GM12872 (cell line): ENCODE results near the gene DLG2.

Source experiments
- TF ChIP-seq, protein P1 (sequence below): IDR thresholded peaks from 3 replicates; pipeline ENCODE4 v1.5.1; 2011; ENCODE audit warnings: low read depth, mild to moderate bottlenecking, low read length, moderate library complexity; ENCODE audit not compliant: insufficient read depth

DLG2 gene

DNA sequence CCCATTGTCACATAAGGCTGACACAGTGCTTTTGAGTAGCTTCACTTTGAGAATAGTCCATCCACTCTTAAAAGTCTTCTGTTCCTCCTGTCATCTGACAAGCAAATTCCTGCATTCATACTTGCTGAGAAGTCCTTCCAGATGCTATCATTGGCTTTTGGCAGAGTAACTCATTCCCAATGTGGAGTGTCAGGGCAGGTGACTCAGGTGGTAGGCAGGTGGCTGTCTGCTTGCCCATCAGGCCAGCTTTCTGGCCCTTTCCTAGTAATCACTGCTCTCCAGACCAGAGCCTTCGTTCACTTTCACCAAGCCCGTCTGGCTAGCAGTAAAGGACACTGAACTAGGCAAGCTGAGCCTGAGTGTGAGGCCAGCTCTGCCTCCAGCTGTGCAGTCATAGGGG lies 2178.5 kb downstream of the DLG2 start:
- TF ChIP-seq, protein P1, sequence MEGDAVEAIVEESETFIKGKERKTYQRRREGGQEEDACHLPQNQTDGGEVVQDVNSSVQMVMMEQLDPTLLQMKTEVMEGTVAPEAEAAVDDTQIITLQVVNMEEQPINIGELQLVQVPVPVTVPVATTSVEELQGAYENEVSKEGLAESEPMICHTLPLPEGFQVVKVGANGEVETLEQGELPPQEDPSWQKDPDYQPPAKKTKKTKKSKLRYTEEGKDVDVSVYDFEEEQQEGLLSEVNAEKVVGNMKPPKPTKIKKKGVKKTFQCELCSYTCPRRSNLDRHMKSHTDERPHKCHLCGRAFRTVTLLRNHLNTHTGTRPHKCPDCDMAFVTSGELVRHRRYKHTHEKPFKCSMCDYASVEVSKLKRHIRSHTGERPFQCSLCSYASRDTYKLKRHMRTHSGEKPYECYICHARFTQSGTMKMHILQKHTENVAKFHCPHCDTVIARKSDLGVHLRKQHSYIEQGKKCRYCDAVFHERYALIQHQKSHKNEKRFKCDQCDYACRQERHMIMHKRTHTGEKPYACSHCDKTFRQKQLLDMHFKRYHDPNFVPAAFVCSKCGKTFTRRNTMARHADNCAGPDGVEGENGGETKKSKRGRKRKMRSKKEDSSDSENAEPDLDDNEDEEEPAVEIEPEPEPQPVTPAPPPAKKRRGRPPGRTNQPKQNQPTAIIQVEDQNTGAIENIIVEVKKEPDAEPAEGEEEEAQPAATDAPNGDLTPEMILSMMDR, result no peak

DNA sequence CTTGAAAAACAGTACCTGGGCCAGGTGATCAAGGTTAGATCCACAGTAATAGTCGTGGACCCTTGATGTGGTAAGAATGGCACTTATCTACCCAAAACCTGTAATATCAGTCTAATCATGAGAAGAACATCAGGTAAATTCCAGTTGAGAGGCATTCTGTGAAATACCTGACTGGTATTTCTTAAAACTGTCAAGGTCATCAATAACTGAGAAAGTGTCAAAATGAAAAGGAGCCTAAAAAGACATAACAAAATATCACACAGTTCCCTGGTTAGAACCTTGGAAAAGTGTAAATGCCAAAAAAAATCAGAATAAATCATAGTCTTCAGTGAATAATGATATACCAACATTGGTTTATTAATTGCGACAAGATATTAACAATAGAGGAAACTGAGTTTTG lies 2185.5 kb downstream of the DLG2 start:
- TF ChIP-seq, protein P1, result no peak

DNA sequence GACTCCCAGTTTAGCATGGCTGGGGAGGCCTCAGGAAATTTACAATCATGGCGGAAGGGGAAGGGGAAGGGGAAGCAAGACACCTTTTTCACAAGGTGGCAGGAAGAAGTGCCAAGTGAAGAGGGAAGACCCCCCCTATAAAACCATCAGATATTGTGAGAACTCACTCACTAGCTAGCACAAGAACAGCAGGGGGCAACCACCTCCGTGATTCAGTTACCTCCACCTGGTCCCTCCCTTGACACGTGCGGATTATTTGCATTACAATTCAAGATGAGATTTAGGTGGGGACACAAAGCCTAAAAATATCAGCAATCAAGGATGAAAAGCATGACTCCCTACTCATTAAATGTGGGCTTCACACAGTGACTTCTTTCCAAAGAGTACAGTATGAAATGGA lies 2186.0 kb downstream of the DLG2 start:
- TF ChIP-seq, protein P1, result no peak

DNA sequence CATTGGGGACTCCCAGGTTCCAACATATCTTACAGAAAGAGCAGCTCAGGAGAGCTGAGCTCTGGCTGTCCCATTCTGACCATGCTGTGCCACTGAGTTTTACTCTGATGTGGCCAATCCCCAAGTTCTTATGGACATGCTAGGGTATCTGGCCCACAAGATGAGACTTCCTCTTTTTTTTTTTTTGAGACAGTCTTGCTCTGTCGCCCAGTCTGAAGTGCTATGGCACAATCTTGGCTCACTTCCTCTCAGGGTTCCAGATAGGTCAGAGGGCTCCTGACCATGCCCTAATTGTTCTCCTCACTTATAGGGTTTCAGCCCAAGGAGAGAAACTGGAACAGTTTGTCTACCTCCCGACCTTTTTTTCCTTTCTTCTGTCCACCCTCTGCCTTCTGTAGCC lies 2188.7 kb downstream of the DLG2 start:
- TF ChIP-seq, protein P1, result no peak

DNA sequence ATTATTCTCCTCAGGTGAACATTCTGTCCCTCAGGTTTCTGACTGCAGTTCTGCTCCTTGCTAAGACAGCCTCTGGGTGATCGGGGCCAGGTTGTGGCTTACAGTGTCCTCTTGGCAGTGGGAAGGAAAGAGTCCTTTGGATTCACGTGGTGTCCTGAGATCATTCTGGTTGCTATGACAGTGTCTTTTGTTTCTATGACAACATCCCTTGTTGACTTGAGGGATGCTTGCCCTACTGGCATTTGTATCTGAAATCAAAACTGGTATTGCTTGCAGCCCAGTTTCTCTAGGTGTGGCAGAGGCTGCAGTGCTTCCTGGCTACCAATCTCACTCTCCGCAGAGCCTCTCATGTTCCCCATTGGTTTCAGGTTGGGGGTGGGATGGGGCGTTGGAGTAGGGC lies 2189.2 kb downstream of the DLG2 start:
- TF ChIP-seq, protein P1, result no peak

DNA sequence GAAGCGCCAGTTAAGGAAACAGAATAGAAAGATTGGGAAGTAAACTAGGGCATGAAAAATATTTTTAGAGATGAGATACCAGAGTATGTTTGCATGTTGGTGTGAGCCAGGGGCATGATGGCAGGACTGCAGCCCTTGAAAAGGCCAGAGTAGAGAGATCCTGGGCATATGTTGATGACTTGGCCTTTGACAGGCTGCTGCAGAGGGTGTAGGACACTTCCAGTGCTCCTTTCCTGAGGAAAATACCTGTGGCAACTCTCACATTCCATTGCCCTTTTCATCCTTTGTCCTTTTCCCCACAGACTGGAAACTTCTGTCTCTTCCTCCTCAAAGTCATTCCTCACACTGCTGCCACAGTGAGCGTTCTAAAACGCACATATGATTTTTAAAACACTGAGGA lies 2190.3 kb downstream of the DLG2 start:
- TF ChIP-seq, protein P1, result no peak

DNA sequence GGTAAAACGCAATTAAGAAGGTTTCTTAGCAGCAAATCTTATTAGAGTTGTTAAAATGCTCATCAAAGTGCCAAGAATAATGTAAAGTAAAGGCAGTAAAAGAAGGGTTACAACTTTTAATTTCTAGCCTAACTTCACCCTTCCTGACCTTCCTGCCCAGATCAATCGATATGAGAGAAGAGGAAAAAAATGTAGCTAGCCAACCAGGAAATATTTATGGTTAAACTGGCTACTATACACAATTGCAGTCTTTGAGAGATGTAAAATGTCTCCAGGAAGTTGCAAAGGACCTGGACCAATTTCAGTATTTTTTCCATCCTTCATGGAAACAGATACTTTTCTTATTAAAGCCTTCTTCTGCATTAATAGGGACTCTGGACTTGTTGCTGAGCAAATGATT lies 2199.2 kb downstream of the DLG2 start:
- TF ChIP-seq, protein P1, result no peak

DNA sequence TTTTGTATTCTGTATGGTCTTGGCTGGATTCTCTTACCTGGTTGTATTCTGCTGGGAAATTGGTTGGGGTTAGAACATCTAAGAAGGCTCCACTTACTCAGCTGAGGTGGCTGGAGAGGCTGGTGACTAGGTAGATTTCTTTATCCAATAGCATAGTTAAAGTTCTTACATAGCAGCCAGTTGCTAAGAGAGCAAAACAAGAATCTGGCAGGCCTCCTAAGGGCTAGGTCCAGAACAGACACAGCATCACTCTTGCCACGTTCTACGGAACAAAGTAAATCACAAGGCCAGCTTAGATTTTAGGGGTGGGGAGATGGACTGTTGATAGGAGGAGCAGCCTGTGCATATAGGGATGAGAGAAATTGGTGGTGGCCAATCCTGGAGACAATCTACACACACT lies 2199.6 kb downstream of the DLG2 start:
- TF ChIP-seq, protein P1, result no peak
